GM18520 (cell line): ENCODE measurements around the gene DYNC2H1.

ENCODE experiments used
- ATAC-seq: cut with Tn5 transposase; IDR thresholded peaks from one replicate; pipeline ENCODE4 v1.9.1; 2021; ENCODE audit not compliant: unreplicated experiment

Gene DYNC2H1

DNA sequence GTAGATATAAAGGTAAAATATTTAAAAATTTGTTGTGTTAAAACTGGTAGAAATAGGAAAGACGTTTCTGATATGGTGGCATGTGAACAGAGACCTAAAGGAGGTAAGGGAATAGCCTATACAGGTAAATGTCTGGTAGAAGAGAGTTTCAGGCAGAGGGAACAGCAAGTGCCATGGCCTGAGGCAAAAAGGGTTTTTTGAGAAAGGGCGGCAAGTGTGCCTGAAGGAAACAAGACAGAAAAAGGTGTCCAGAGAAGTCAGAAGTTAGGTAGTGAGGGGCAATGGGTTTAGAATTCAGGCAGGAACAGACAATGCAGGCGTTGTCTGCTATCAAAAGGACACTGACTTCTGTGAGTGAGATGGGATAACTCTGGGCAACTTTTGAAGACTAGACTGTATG, 339.7 kb downstream of the DYNC2H1 start:
- no peak for ATAC-seq

DNA sequence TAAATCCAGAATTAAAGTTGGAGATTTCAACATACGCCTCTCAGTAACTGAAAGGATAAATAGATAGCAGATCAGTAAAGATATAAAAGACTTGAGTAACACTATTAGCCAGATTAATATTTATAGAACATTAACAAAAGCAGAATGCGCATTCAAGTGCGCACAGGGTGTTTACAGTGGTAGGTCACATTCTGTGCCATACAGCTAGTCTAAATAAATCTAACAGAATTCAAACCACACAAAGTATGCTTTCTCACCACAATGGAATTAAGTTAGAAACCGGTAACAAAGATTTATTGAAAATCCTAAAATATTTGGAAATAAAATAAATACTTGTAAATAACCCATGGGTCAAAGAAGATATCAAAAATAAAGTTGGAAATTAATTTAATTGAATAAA, 341.0 kb downstream of the DYNC2H1 start:
- no peak for ATAC-seq

DNA sequence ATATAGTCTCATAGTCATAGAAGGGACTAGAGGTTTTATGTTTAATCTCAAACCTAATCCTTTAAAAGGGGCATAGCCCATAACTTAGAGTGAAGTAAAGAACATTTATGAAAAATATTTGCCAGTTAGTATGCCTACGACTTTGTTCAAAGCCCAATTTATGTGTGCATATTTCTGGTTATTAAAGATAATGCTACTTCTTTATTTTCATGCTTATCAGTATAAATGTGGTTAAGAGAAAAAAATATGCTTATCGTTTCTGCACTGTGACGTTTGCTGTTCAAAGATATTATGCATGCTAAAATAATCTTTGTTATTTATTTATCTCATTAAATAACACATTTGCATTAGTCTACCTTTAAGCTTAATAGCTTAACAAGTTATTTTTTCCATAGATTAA, 343.9 kb downstream of the DYNC2H1 start:
- no peak for ATAC-seq

DNA sequence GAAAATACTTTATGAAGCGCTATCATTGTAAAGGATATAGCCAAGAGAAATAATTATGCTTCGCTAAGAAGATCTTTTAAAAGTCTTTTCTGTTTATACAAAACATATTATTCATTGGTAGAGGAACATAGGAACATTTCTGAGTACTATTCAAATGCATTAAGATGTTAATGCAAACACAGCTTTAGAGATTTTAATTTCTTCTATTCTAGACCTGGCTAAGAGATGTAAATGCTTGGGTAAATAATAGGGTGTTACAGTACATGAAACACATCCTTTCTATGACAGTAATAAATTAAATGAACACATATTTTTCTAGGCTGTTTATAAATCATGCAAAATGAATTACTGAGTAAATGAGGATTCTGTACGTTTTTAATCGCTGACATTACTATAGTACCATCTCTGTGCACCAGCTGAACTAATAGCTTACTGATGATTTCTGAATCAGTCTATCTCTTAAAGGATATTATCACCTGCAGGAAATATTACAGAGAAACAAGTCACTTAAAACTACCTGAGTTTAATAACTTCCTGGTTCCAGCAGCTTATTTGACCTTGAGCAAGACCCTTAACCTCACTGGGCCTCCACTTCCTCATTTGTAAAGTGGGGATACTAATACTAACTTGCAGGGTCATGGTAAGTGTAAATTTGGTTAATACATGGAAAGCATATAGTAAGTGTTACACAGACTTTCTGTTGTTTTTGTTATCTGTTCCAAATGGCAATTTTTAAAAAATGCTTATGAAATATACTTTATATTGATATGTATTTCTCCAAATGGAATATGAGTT, 344.9 kb downstream of the DYNC2H1 start:
- ATAC-seq: no peak

DNA sequence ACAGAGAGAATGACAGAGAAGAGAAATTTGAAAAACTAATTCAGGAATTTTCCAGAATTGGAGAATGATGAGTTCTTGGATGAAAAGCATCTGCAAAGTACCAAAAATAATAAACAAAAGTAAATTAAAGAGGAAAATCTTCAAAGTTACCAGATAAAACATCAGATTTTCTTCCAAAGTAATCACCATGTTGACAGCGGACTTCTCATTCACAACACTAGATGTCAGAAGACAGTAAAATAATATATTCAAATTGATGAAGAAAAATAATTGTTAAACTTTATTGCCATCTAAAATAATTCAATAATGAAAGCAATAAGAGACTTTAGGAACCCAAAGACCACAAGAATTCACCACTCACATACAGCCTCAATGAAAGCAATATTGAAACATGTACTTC, 355.2 kb downstream of the DYNC2H1 start:
- no peak for ATAC-seq

DNA sequence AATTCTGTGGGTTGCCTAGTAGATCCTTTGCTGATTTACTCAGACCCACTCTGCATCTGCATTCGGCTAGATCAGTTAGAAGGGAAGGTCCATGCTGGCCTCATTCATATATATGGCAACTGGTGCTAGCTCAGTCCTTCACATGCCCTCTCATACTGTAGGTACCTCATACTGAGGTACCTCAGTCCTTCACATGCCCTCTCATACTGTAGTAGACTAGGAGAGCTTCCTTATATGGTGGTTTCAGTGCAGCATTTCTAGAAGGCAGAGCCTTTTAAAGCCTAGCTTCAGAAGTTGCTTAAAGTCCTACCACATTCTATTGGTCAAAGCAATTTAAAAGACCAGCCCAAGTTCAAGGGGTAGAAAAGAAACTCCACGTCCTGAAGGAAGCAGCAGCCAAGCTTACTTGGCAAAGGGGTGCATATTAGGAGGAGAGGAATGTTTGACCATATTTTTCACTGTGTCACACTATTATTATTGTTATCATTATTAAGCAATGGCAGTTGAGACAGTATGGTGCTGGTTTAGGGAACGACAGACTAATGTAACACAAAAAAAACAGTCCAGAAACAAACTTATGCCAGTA, 356.4 kb downstream of the DYNC2H1 start:
- ATAC-seq: no peak

DNA sequence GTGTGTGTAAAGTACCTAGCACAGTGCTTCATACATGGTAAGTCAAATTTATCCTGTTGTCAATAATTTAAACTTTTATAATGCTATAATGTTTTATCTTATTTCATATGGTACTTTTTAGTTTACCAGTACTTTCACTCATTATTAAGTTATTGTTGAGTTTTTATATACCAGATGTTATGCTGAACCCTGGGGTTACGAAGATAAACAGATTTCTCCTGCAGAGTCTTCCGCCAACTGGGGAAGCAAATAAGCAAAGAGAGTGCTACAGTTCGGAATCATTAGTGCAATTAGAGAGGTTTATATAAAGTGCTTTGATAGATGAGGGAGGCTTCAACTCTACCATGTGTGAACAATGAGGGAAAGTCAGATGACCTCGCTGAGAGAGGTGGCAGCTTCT, 362.3 kb downstream of the DYNC2H1 start:
- ATAC-seq: no peak

DNA sequence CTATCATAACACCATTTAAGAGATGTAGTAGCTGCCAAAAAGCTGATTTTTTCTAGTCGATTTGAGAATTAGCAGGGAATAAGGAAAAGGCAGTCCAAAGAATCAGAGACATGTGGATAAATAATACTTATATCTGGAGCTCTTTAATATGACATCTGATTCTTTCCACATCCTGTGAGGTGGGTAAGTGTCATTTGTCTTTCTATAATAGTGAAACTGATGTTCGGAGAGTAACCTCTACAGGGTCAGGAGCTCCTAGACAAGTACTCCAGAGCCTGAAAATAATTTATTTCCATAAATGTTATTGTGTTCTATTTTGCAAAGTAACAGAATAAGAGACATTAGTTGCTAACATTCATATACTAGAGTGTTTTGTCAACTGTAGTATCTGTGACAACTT, 367.6 kb downstream of the DYNC2H1 start:
- no peak for ATAC-seq

DNA sequence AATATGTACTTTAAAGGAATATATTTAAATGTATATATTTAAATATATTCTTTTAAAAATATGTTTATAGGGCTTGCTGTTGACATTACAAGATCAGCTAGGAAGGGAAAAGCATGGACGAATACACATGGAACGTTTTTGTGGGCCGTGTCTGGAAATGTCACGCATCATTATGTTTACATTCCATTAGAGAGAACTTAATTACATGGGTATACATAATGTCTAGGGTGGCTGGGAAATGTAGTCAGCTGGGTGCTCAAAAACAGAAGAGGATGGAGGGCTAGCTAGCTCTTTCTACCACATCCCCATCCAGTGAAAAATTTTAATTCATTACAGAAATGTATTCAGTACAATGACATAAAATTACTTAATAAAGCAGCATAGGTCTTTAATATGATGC, 371.2 kb downstream of the DYNC2H1 start:
- ATAC-seq: no peak

DNA sequence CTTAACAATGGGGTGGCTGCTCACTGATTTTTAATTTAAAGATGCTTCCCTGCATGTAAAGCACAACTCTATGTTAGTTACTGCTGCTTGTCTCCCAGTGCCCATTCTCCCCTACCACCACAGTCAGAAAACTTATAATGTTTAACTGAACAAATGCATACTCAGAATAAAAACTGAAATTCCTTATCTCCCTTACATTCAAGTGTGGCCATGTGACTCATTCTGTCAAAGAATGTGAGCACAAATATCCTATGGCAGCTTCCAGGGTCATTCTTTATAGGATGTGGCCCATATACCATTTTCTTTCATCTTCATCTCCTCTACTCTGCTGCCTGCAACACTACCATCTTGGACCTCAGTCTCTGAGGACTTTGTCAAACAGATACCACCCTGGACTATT, 374.8 kb downstream of the DYNC2H1 start:
- no peak for ATAC-seq

DNA sequence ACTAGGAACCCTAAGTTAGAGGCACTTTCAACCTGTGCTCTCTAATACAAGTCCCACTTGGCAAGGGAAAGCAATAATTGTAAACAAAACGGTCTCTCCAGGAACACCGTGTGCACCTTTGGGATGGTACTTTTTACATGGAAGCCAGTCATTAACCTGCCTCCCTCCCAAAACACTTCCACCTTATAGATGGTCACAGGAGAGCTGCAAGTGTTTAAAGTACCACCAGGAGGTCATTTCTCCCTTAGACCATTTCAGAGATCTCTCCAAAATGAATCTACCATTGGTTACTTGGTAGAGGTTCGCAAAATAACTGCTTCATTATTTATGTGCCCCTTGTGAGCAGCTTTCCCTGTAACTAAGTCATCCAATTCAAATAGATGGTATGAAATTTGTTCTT, 375.3 kb downstream of the DYNC2H1 start:
- ATAC-seq: no peak

DNA sequence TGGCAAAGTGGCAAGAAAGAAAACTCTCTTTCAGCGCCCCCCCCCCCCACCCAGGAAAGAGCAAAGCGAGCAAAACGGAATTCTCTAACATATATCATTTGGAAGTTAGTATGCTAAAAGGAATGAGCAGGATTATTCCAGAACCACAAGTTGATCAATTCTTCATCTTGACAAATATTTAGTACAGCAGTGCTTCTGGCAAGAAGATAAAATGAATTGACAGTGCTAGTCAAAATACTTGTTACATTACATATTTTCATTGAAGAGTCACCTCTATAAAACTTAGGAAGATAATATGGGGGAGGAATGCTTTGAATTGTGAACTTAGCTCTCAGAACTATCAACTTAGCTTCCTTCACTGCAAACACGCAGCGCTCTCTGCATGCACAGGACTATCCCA, 377.4 kb downstream of the DYNC2H1 start:
- no peak for ATAC-seq

DNA sequence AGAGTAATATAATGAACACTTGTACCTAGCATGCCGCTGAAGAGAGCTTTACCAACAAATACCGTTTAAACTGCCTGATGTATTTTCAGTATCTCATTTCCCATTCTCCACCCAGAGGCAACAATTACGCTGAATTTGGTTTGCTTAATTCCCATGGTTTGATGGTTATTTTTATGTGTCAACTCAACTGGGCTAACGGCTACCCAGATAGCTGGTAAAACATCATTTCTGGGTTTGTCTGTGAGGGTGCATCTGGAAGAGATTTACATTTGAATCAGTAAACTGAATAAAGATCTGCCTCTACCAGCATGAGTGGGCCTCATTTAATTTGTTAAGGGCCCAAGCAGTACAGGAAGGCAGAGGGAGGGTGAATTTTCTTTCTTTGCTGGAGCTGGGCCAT, 377.9 kb downstream of the DYNC2H1 start:
- ATAC-seq: no peak

DNA sequence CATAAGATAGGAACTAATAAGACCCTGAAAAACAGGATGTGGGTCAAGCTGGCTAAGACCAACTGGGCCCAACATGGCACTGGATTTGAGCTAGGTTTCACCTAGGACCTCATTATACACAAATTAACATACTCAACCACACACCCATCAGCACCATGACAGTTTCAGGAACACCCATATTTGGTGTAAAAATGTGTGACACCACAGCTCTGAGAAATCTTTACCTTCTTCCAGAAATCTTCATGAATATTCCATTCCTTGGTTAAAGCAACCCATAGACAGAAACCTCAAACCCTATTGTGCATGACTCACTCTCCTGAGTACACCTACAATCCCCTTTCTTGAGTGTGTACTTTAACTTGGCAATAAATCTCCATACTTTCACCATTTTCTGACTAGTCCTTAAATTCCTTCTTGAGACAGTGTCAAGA, 378.8 kb downstream of the DYNC2H1 start:
- ATAC-seq: no peak

DNA sequence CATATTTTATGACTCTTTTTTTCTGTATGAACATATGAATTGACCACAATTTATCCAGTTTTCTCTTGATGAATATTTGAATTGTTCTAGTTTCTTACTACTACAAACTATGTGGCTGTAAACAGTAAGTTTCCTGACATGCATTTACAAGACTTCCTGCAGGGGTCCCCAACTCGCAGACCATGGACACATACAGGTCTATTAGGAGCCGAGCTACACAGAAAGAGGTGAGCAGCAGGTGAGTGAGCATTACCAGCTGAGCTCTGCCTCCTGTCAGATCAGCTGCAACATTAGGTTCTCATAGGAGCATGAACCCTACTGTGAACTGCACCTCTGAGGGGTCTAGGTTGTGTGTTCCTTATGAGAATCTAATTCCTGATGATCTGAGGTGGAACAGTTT, 379.4 kb downstream of the DYNC2H1 start:
- no peak for ATAC-seq

DNA sequence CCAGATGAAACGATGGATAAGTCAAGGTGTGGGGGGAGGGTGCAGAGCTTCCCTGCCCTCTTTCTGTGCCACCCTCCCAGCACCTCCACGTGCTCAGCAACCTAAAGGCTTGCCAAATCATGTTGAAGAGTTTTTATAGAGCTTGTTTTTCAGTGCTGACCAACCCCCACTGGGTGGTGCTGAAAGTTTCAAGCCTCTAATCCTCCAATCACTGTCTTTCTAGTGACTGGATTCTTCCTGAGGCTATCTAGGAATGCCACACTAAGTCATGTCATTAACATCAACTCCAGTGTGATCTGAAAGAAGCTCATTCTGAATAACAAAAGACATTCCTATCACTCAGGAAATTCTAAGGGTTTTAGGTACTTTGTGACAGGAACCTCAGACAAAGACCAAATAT, 382.6 kb downstream of the DYNC2H1 start:
- no peak for ATAC-seq

DNA sequence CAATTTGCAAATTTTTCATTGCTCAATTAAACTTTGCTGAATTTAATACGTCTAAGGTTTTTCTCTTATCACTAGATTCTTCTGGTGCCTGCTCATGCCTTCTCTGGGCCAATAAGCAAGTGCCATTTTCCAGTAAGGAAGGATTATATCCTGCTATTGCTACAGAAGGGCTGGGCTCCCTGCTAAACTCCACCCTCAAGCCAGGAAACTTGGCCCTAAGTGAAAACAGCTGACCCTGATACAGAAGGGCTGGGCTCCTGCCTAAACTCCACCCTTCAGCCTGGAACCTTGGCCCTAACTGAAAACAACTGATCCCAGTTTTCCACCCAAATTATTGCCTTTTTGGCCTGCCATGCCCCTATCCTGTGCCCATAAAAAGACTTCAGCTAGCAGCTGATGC, 385.3 kb downstream of the DYNC2H1 start:
- ATAC-seq: no peak

DNA sequence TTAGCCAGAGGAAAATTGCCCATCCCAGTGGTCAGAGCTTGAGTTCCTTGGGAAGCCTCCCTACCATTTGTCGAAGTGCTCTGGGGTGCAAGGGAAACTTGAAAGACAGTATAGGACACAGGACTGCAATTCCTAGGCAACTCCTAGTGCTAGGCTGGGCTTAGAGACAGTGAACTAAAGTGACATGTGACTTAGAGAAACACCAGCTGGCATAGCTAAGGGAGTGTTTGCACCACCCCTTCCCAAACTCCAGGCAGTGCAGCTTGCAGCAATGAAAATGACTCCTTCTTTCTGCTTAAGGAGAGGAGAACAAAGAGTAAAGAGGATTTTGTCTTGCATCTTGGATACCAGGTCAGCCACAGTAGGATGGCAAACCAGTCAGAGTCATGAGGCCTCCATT, 388.0 kb downstream of the DYNC2H1 start:
- ATAC-seq: no peak

DNA sequence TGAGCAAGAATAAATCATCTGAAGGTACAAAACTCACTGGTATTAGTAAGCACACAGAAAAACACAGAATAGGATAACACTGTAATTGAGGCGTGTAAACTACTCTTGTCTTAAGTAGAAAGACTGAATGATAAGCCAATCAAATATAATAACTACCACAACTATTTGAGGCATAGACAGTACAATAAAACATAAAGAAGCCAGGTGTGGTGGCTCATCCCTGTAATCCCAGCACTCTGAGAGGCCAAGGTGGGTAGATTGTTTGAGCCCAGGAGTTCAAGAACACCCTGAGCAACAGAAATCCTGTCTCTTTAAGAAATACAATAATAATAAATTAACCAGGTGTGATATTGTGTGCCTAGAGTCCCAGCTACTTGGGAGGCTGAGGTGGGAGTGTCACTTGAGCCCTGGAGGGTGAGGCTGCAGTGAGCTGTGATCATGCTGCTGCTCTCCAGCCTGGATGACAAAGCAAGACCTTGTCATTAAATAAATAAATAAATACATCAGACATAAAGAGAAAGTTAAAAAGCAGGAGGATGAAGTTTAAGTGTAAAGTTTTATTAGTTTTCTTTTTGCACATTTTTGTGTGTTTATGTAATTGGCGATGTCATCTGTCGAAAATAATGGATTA, 390.6 kb downstream of the DYNC2H1 start:
- ATAC-seq: no peak

DNA sequence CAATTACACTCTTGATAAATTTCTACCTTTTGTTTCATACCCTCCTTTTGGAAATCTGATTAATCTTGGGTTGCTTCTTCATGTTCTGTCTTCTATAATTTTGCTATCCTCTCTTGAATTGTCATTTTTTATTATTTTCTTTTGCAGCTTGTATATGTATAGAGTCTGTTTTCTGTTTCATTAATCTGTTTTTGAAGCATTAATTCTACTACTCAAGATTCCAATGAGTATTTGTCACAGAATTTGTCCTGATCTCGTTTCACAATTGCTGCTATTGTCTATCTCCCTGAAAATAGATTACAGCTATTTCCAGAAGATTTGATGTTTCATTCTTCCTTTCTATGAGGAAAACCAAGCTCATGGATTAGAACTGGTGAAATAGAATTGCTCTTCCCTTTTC, 406.1 kb downstream of the DYNC2H1 start:
- ATAC-seq: no peak

DNA sequence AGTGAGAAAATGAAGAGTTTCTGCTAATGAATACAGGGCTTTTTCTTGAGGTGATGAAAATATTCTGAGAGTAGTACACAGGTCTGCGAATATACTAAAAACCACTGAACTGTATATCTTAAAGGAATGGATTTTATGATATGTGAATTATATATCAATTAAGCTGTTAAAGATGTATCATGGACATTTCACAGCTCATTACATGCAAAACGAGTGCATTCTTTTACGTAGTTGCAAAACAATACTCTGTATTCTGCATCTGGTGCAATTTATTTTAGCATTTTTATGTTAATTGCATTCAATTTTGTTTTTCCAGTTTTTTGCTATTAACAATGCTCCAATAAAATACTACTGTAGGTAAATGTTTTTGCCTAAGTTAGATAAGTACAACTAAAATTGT, 411.6 kb downstream of the DYNC2H1 start:
- no peak for ATAC-seq

DNA sequence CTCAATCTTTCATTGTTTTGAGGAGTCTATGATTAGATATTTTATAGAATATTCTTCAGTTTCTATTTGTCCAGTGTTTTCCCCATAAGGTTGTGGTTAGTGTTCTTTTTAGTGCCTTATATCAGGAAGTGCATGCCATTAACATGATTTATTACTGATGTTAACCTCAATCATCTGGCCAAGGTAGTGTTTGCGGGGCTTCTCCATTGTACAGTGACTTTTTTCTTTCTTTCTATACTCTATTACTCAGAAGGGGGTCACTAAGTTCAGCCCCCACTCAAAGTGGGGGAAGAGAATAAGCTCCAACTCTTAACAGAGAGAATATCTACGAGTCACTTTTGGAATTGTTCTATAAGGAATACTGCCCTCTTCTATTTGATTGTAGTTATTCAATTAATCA, 415.8 kb downstream of the DYNC2H1 start:
- ATAC-seq: no peak
